GM12878 (cell line): ENCODE measurements around the gene PAX7. TPM values are rescaled to one million over a fixed set of nuclear protein-coding genes. Genes with fewer than 3 reads are reported as not detected.

Source experiments
- CBX5 ChIP-seq: sonication (generic); IDR thresholded peaks from 2 replicates; pipeline ENCODE4 v1.6.1; 2016; ENCODE audit warnings: low read depth, moderate library complexity, mild to moderate bottlenecking, inconsistent platforms
- CREB1 ChIP-seq: IDR thresholded peaks from 2 replicates; pipeline ENCODE4 v1.6.1; 2012; ENCODE audit warnings: low read depth, mild to moderate bottlenecking, inconsistent platforms
- CREM ChIP-seq: IDR thresholded peaks from 2 replicates; pipeline ENCODE4 v1.6.1; 2014; ENCODE audit warnings: antibody characterized with exemption, low read depth
- JUNB ChIP-seq: IDR thresholded peaks from 2 replicates; pipeline ENCODE4 v1.6.1; 2016; ENCODE audit warnings: antibody characterized with exemption, mild to moderate bottlenecking
- NR2C2 ChIP-seq: IDR thresholded peaks from 2 replicates; pipeline ENCODE4 v1.6.1; 2011; ENCODE audit warnings: borderline replicate concordance, low read depth; ENCODE audit not compliant: control insufficient read depth, insufficient read length
- STAT3 ChIP-seq: IDR thresholded peaks from 2 replicates; pipeline ENCODE4 v1.6.1; 2011; ENCODE audit warnings: low read depth, low read length, improper control_type of control experiment
- polyA plus RNA-seq, 11 experiments: library from polyadenylated mRNA; depleted of rRNA in 4 of 11; unstranded in 6 of 11; stranded (reverse) in 5 of 11; fragments of >200 nt; fragmentation: Nextera tagmentation in 4 of 11; fragmentation: Illumina TruSeq in 1 of 11; extraction: Ambion mirVana in 4 of 11; extraction: Trizol in 1 of 11; gene quantifications; 1 replicate in 1 of 11; 2 replicates in 10 of 11; pipeline versions ENCODE4 v1.2.1 to v1.2.3, GENCODE V29; 2011 to 2016; ENCODE audit warnings: inconsistent platforms in 2 of 11, missing spikeins in 2 of 11, low read depth in 1 of 11
- total RNA-seq, 4 experiments: library from RNA; depleted of rRNA in 3 of 4; stranded (reverse); fragments of >200 nt in 3 of 4; fragmentation: Illumina TruSeq in 1 of 4; extraction: Trizol in 1 of 4; gene quantifications; 2 replicates each; pipeline versions ENCODE4 v1.2.1 to v1.2.3, GENCODE V29; 2013 to 2021
- TF ChIP-seq, protein P1 (sequence below): fragments of 450-650 bp; IDR thresholded peaks from 2 replicates; pipeline ENCODE4 v1.6.1; 2016; ENCODE audit warnings: mild to moderate bottlenecking, moderate library complexity, borderline replicate concordance
- TF ChIP-seq, protein P2 (sequence below): IDR thresholded peaks from 2 replicates; pipeline ENCODE4 v1.6.1; 2012; ENCODE audit warnings: improper control_type of control experiment, low read depth, low read length; ENCODE audit not compliant: insufficient replicate concordance
- TF ChIP-seq, protein P3 (sequence below): fragments of 450-650 bp; IDR thresholded peaks from 2 replicates; pipeline ENCODE4 v1.6.1; 2016; ENCODE audit warnings: mild to moderate bottlenecking

Gene PAX7
- total and polyA plus RNA-seq, 10 of the 15 experiments (the other 5 are each of a cell fraction or from before 2014, with no cell fraction given): not detected

DNA sequence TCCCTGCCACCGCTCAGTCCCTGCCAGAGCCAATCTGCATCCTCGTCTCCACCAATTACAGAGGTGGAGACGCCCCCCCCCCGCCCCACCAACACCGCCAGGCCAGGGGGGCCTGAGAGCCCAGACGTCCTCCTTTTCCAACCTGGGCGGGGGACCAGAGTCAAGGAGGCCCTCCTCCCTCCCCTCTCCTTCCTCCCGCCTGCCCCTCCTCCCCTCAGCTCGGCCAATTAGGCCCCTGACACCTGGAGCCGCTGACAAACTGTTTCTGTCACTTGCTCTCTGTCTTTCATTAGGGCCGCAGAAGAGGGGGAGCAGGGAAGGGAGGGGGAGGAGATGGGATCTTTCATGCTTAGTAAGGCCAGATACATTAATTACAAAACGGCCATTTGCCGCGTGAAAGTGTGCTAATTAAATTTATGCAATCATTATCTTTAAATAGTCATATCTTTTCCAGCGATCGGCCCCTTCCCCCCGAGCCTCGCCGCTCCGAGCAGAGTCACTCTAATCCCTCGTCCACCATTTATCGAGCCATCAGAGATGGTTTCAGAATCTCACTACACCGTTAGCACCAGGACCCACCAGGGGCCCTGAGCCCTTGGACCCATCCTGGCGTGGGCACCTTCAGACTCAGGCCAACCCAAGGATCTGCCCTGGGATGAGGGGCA, 94.7 kb downstream of the PAX7 start (continued):
- TF ChIP-seq, protein P1, sequence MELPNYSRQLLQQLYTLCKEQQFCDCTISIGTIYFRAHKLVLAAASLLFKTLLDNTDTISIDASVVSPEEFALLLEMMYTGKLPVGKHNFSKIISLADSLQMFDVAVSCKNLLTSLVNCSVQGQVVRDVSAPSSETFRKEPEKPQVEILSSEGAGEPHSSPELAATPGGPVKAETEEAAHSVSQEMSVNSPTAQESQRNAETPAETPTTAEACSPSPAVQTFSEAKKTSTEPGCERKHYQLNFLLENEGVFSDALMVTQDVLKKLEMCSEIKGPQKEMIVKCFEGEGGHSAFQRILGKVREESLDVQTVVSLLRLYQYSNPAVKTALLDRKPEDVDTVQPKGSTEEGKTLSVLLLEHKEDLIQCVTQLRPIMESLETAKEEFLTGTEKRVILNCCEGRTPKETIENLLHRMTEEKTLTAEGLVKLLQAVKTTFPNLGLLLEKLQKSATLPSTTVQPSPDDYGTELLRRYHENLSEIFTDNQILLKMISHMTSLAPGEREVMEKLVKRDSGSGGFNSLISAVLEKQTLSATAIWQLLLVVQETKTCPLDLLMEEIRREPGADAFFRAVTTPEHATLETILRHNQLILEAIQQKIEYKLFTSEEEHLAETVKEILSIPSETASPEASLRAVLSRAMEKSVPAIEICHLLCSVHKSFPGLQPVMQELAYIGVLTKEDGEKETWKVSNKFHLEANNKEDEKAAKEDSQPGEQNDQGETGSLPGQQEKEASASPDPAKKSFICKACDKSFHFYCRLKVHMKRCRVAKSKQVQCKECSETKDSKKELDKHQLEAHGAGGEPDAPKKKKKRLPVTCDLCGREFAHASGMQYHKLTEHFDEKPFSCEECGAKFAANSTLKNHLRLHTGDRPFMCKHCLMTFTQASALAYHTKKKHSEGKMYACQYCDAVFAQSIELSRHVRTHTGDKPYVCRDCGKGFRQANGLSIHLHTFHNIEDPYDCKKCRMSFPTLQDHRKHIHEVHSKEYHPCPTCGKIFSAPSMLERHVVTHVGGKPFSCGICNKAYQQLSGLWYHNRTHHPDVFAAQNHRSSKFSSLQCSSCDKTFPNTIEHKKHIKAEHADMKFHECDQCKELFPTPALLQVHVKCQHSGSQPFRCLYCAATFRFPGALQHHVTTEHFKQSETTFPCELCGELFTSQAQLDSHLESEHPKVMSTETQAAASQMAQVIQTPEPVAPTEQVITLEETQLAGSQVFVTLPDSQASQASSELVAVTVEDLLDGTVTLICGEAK: no peak
- TF ChIP-seq NR2C2 (no peak), CREM (no peak), JUNB (no peak), CBX5 (no peak), CREB1 (no peak), STAT3 (no peak)
- TF ChIP-seq, protein P2, sequence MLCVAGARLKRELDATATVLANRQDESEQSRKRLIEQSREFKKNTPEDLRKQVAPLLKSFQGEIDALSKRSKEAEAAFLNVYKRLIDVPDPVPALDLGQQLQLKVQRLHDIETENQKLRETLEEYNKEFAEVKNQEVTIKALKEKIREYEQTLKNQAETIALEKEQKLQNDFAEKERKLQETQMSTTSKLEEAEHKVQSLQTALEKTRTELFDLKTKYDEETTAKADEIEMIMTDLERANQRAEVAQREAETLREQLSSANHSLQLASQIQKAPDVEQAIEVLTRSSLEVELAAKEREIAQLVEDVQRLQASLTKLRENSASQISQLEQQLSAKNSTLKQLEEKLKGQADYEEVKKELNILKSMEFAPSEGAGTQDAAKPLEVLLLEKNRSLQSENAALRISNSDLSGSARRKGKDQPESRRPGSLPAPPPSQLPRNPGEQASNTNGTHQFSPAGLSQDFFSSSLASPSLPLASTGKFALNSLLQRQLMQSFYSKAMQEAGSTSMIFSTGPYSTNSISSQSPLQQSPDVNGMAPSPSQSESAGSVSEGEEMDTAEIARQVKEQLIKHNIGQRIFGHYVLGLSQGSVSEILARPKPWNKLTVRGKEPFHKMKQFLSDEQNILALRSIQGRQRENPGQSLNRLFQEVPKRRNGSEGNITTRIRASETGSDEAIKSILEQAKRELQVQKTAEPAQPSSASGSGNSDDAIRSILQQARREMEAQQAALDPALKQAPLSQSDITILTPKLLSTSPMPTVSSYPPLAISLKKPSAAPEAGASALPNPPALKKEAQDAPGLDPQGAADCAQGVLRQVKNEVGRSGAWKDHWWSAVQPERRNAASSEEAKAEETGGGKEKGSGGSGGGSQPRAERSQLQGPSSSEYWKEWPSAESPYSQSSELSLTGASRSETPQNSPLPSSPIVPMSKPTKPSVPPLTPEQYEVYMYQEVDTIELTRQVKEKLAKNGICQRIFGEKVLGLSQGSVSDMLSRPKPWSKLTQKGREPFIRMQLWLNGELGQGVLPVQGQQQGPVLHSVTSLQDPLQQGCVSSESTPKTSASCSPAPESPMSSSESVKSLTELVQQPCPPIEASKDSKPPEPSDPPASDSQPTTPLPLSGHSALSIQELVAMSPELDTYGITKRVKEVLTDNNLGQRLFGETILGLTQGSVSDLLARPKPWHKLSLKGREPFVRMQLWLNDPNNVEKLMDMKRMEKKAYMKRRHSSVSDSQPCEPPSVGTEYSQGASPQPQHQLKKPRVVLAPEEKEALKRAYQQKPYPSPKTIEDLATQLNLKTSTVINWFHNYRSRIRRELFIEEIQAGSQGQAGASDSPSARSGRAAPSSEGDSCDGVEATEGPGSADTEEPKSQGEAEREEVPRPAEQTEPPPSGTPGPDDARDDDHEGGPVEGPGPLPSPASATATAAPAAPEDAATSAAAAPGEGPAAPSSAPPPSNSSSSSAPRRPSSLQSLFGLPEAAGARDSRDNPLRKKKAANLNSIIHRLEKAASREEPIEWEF: no peak
- TF ChIP-seq, protein P3, sequence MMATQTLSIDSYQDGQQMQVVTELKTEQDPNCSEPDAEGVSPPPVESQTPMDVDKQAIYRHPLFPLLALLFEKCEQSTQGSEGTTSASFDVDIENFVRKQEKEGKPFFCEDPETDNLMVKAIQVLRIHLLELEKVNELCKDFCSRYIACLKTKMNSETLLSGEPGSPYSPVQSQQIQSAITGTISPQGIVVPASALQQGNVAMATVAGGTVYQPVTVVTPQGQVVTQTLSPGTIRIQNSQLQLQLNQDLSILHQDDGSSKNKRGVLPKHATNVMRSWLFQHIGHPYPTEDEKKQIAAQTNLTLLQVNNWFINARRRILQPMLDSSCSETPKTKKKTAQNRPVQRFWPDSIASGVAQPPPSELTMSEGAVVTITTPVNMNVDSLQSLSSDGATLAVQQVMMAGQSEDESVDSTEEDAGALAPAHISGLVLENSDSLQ: no peak
